GM18507 (cell line): Measurements from ENCODE around the gene AAK1.
"Not testable (repeated sequence)": the region's sequence is repeated elsewhere in the genome, so short reads cannot be mapped to it uniquely, and the experiment has no call there.

Experiments
- DNase-seq: peaks from one replicate; pipeline ENCODE4 v3.0.0; 2011; ENCODE audit warnings: low read depth; ENCODE audit not compliant: insufficient read length; ENCODE audit errors: extremely low spot score
- FAIRE-seq: peaks from 2 replicates; lab custom pipeline; 2011; peaks lifted over from hg19 to GRCh38; lab: Jason Lieb, UNC

AAK1 gene

GRCh38 chr2:69580486-69580885 is 63.1 kb downstream of the AAK1 start:
- FAIRE-seq (no peak), DNase-seq (no peak)

DNA sequence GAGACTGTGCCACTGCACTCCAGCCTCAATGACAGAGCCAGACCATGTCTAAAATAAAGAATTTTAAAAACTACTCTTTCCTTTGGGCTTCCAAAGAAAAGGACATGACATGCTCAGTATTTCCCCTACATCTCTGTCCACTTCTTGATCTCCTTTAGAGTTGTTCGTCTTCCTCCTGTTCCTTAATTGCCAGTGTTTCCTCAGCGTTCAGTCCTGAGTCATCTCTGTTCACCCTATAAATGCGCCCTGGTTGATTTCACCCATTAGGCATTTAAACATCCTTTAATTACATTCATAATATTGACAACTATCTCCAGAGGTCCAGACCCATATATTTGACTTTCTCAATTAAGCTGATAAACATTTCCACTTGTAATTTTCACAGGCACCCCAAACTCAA is 64.0 kb downstream of the AAK1 start:
- FAIRE-seq (no peak), DNase-seq (no peak)

- FAIRE-seq (no peak), DNase-seq (no peak)
These were observed 65.4 kb downstream of the AAK1 start for GRCh38 chr2:69578198-69578540.

DNA sequence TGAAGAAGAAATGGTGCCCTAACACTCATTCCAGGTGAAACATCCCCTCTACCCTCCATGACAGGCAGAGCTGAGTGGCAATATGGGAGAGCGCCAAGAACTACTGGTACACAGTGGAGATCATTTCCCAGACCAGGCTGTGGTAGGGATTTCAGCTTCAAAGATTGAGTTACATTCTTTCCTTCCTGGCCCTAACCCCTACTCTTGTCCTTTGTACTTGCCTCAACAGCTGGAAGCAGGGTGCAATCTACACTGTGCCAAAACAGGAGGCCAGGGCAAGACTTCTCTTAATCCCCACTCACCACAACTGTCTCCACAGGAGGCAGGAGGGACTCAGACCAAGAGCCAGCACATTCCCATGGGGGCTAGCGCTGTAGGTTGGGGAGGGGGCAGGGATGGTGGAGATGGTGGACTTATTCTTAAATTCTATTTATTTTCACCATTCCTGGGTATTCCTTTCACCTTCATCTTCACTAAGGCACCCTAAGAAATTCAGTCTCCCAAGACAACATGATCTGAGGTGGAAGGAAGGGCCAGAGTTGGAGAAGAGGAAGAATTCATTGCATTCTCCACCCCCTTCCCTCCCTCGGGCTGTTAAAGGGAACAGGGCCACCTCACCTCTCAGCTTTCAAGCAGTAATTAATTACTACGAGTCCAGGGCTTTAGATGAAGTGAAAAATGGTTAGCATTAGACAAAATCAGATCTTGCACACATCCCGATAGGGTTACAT is 65.9 kb downstream of the AAK1 start:
- FAIRE-seq: no peak
- no peak for DNase-seq

DNA sequence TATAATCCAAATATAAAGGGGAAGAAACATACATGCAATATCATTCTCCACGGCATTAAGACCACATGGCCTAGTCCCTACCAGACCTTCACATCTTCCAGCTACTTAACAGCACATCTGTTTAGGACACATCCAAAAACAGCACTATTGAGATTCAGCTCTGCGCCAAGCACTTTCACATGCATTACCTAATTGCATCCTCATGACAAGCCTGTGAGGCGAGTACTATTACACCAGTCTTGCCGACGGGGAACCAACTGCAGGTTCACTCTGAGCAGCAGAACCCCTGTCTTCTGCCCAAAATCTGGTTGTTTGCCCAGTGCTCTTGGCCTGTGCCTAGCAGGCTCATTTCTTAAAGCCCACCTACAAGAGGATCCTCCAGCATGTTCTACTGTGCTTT is 66.7 kb downstream of the AAK1 start:
- no peak for DNase-seq
- no peak for FAIRE-seq

DNA sequence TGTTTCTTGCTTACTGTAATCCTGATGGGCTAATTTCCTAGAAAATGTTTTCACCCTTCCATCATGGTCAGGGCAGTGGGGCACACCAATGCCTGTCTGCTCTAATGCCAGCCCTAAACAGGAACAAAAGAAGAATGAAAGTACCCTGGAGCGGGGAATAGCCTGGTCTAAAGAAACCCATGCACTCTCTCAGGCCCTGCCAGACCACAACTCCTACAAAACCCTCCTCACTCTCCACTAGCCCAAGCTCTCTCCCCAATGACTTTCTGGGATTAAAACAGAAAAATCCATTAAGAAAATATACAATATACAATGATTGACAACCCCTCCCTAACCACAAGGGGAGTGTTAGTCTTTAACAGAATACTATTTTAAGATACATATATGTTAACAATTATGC is 67.6 kb downstream of the AAK1 start:
- DNase-seq (no peak), FAIRE-seq (no peak)

GRCh38 chr2:69575371-69575770 is 68.2 kb downstream of the AAK1 start:
- not testable (repeated sequence) for DNase-seq, FAIRE-seq

GRCh38 chr2:69572641-69573040 is 70.9 kb downstream of the AAK1 start:
- no peak for FAIRE-seq

DNA sequence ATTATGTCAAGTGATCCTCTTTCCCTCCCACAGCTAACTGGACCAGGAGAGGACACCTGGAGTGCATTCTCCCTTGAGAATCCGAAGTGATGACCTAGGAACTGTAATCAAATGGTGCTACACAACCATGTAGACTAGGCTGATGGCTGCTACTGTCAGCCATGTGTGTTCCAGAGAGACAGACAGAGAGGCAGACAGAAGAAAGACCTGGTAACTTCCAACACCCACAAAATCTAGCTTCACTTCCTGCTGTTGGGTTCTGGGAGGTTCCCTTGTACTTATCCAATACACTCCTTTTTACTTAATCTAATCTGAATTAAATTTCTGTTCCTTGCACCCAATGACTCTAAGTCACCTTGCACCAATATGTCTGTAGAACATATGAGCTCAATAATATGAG is 72.3 kb downstream of the AAK1 start:
- DNase-seq: no peak
- FAIRE-seq: no peak

More at GRCh38 chr2:69572641-69573040, 70.9 kb downstream of the AAK1 start:
- no peak for DNase-seq

DNA sequence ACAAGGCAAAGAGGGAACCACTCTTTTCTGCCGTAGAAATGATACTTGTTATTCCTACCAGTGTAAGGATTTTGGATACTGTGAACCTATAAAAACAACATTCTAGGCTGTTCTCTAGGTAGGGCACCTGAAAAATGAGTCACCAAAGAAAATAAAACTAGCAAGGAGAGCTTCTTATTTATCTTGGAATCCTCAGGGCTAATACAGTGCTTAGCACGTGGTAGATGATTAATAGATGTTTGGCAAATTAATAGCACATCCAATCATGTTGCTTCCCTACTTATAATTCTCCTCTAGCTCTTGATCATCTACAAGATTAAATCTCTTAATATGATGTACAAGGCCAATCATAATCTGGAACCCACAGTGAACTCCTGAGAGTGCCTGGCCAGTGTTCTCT is 73.1 kb downstream of the AAK1 start:
- FAIRE-seq: no peak
- no peak for DNase-seq

DNA sequence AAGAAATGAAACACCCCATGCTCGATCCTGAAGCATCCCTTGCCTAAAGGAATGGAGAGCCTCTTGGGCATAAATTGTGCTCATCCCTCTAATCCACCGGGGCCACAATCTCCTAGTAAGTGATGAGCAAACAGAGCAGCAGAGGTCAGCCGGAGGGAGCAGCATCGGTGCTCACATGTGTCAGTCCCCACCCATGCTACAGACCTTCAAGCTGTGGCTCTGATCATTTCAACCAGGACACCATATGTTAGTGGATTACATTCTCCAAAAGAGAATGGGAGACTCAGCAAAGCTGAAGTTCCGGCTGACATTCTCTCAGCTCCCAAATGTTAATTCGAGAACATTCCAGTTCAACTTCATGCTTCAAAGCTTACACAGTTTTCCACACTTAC is 75.6 kb downstream of the AAK1 start:
- no peak for FAIRE-seq
- DNase-seq: no peak

DNA sequence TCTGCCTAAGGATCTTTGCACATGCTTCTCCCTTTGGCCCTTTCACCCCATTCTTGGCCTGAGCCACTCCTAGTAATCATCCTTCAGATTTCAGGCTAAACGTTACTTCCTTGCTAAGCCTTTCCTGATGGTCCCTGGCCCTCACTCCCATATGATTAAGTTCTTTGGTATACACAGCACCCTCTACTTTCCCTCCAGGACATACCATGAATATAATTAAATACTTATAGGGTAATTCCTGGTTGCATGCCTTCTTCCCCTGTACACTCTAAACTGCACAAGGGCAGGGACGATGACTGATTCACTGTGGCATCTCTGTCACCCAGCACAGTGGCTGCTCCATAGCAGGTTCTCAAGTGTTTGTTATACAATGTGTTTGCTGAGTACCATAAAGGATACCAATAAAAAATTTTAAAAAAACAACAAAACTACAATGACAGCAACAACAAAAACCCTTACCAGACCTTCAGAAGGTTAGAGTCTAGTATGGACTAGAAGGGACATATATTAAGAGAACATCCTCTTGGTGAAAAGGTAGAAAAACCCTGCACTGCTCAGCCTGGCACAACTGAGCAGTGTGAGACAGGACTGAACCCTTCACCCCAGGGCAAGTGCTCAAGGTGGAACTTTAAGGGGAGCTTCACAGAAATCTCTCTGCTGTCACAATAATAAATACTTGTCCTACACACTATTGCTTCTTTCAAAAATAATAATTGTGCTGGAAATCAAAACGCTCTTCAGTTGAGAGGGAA is 76.2 kb downstream of the AAK1 start:
- no peak for FAIRE-seq

DNA sequence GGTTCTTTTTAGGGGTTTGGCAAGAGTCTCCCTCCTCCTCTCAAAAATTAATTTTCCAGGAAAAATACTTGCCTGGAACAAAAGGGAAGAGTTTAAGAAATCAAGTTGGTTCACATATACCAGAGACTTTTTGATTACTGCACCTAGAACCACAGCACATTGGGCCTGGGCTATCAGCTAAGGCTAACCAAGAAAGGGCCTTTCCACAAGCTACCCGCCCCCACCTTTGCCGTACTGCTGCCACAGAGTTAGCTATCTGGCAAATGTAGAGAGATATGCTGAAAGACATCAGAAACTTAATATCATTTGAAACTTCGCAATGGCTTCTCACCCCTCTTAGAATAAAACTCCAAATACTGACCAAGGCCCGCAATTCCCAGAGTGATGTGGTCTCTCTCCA is 76.9 kb downstream of the AAK1 start:
- no peak for FAIRE-seq

More for the DNA sequence above, 76.2 kb downstream of the AAK1 start:
- DNase-seq: no peak

DNA sequence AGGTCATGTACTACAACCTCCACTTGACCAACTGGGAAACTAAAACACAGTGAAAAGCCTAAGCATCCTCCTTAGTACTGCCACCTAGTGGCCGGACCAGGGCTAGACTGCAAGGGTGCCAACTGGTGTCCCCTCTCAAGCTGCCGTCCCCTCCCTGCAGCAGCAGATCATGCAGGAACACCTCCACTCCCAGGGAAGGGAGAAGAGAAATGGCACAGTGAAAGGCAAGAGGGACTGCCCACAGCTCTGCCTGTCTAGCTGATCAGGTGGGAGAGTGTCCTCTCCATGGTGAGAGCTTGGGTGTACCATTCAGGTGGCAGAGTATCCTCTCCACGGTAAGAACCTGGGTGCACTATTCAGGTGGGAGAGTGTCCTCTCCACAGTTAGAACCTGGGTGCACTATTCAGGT is 78.1 kb downstream of the AAK1 start:
- FAIRE-seq: peak; percentile 81
- peak; percentile 45 for DNase-seq

More for the DNA sequence above, 76.9 kb downstream of the AAK1 start:
- no peak for DNase-seq

- DNase-seq (no peak), FAIRE-seq (no peak)
These were observed 78.9 kb downstream of the AAK1 start for GRCh38 chr2:69564604-69565003.

DNA sequence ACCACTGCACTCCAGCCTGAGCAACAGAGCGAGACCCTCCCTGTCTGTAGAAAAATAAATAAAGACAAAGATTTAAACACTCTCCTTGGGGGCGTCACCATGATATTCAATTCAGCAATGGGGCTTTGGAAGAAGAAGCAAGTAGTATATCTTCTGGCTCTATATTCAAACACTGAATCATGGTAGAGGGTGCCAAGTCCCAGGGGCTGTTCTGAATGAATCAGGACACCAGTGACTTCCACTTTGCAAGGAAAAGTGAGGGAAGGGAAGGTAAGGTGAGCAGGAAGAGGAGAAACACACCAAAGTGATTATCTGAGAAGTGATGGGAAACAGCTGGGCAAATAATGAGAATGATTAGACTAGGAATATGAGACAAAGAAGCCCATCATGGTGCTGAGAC is 80.5 kb downstream of the AAK1 start:
- DNase-seq (no peak), FAIRE-seq (no peak)

DNA sequence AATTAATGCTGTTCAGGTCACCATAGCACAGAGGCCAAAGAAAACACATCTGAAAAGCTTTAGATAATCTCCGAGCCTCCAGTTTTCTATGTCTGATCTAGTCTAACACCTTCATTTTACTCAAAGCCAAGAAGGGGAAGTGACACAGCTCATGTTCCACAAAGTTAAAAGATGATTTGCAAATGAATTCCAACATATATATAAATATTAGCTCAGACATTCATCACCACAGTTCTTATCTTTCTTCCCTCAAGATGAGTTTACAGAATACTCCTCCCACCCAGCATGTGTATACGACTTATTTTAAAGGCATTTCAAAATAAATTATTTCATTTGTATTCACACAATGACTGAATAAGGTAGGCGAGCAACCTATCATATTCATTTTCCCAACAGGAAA is 82.4 kb downstream of the AAK1 start:
- no peak for FAIRE-seq
- no peak for DNase-seq

- DNase-seq: no peak
- FAIRE-seq: peak; percentile 18
These were observed 83.4 kb downstream of the AAK1 start for GRCh38 chr2:69560147-69560482.

GRCh38 chr2:69559442-69560146 is 83.9 kb downstream of the AAK1 start:
- DNase-seq: no peak
- peak; percentile 87 for FAIRE-seq

DNA sequence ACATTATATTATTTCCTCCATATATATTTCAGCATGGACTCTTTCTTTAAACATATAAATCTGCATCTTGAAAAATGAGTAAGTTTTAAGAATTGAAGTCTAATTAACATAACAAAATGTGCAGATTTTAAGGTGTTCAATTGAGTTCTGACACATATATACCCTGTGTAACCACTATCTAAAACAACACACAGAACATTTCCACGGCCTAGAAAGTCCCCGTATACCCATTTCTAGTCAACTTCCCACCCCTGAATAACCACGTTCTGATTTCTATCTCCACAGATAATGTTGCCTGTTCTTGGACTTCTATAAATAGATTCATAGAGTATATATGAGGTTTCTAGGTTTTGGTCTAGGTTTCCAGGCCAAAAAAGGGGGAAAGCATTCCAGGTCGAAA is 87.5 kb downstream of the AAK1 start:
- FAIRE-seq: no peak
- no peak for DNase-seq

- DNase-seq (no peak), FAIRE-seq (peak; percentile 83)
These were observed 88.6 kb downstream of the AAK1 start for GRCh38 chr2:69554981-69555380.
